ENCODE measurements around the gene HVCN1.

The HVCN1 gene

DNA sequence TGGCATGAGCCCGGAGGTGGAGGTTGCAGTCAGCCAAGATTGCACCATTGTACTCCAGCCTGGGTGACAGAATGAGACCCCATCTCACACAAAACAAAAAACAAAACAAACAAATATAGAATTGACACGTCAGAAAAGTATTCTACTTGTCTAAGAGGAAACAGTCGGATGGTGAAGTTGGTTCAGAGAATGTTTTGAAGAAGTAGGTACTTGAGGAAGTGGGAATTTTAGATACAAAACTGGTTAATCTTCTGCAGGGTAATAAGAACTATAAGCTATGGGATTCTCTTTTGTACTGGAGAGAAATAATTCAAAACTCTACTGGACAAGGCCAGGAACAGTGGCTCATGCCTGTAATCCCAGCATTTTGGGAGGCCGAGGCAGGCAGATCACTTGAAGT, 89.6 kb downstream of the HVCN1 start:
- in situ Hi-C loops (cut with MboI; ENCODE audit: low sequenced_read_pairs, unreplicated experiment): no loop called here
- no peak for DNase-seq (ENCODE audit: low spot score)
- TF ChIP-seq, protein P1, sequence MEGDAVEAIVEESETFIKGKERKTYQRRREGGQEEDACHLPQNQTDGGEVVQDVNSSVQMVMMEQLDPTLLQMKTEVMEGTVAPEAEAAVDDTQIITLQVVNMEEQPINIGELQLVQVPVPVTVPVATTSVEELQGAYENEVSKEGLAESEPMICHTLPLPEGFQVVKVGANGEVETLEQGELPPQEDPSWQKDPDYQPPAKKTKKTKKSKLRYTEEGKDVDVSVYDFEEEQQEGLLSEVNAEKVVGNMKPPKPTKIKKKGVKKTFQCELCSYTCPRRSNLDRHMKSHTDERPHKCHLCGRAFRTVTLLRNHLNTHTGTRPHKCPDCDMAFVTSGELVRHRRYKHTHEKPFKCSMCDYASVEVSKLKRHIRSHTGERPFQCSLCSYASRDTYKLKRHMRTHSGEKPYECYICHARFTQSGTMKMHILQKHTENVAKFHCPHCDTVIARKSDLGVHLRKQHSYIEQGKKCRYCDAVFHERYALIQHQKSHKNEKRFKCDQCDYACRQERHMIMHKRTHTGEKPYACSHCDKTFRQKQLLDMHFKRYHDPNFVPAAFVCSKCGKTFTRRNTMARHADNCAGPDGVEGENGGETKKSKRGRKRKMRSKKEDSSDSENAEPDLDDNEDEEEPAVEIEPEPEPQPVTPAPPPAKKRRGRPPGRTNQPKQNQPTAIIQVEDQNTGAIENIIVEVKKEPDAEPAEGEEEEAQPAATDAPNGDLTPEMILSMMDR (IDR thresholded peaks at IDR 0.05; ENCODE audit: borderline replicate concordance, control extremely low read depth, extremely low read depth, insufficient read depth, missing control alignments): no peak

Data from GM13976 (cell line).